GM06990 (cell line): Measurements from ENCODE around the gene ZC3H12C.

Experiments
- DNase-seq: peaks from one replicate; pipeline ENCODE4 v3.0.0-alpha.2; 2011; ENCODE audit not compliant: insufficient read length; ENCODE audit errors: extremely low read depth
- H3K27me3 ChIP-seq: replicated peaks from 2 replicates; pipeline ENCODE4 v1.6.0; 2011; ENCODE audit warnings: low read length; ENCODE audit not compliant: control insufficient read depth, insufficient read depth
- H3K36me3 ChIP-seq: 2 replicates; pipeline ENCODE4 v1.5.1; 2011; ENCODE audit warnings: low read length; ENCODE audit not compliant: control insufficient read depth, insufficient read depth
- H3K4me3 ChIP-seq: replicated peaks from 2 replicates; pipeline ENCODE4 v1.5.1; 2011; ENCODE audit warnings: low read depth, mild to moderate bottlenecking, control low read depth, low read length
- CTCF ChIP-seq: IDR thresholded peaks from 2 replicates; pipeline ENCODE4 v1.5.1; 2011; ENCODE audit warnings: low read length, control low read depth, mild to moderate bottlenecking, inconsistent platforms; ENCODE audit not compliant: insufficient read depth, poor library complexity, severe bottlenecking

The ZC3H12C gene

DNA sequence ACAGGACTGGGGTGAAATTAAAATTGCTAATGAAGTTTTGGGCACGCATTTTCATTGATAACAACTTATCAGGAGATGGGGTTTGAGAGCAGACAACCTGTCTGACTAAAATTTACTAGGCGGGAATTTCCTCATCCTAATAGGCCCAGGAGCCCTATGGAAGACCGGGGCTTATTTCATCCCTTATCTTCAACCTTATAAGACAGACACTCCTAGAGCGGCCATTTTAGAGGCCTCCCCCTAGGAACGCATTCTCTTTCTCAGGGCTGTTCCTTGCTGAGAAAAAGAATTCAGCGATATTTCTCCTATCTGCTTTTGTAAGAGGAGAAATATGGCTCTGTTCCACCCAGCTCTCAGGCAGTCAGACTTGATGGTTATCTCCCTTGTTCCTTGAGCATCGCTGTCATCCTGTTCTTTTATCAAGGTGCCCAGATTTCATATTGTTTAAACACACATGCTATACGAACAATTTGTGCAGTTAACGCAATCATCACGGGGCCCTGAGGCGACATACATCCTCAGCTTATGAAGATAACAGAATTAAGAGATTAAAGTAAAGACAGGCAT lies 39.3 kb upstream of the ZC3H12C start:
- no peak overlapping the region for H3K4me3 ChIP-seq
- TF ChIP-seq CTCF, result no peak
- no peaks in the 10 kb centered on the region for H3K27me3 ChIP-seq
- H3K36me3 ChIP-seq, result no peaks in the 10 kb centered on the region
- no peak for DNase-seq

GRCh38 chr11:110056956-110057355 lies 36.2 kb upstream of the ZC3H12C start:
- TF ChIP-seq CTCF, result no peak
- H3K4me3 ChIP-seq, result no peak overlapping the region
- DNase-seq, result no peak
- no peaks in the 10 kb centered on the region for H3K27me3 ChIP-seq
- H3K36me3 ChIP-seq, result no peaks in the 10 kb centered on the region

DNA sequence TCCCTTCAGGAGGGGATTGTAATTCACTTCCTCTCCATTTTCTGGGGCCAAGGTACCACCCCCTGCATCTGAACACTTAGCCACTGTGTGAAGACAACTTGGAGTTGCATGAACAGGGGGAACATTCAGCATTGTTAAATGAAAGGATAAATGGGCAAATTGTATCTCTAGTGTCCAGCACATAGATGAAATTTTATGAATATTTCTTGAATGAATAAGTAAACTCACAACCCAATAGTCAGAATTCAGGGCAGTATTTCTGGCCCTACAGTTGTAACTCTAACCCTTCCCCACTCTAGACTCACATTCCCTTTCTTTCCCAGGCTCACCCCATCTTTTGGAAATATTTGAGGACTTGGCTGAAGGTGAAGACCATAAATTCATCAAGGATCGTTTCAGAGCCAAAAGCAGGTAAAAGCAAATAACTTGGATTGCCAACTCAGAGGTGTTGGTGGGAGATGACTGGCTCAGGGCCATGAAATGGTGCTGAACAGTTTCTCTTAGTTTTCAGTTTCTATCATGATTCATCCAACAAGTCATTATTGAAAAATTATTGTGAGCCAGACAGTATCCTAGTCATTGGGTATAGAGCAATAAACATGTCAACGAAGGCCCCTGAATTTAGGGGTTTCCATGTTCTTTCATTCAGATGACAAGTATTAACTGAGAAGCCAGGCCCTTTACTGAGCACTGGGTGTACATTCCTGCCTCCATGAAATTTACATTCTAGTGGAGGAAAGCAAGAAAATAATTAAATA lies 33.3 kb upstream of the ZC3H12C start:
- Histone ChIP-seq H3K36me3 (no peaks in the 10 kb centered on the region), H3K27me3 (no peaks in the 10 kb centered on the region), H3K4me3 (no peak overlapping the region)
- TF ChIP-seq CTCF, result no peak
- no peak for DNase-seq

GRCh38 chr11:110061296-110061695 lies 31.9 kb upstream of the ZC3H12C start:
- H3K36me3 ChIP-seq, result no peaks in the 10 kb centered on the region
- DNase-seq, result no peak
- no peaks in the 10 kb centered on the region for H3K27me3 ChIP-seq
- H3K4me3 ChIP-seq, result no peak overlapping the region
- TF ChIP-seq CTCF, result no peak

- no peak overlapping the region for H3K4me3 ChIP-seq
- no peak for TF ChIP-seq CTCF
- no peaks in the 10 kb centered on the region for H3K36me3 ChIP-seq
- no peaks in the 10 kb centered on the region for H3K27me3 ChIP-seq
- DNase-seq, result no peak
Observed at GRCh38 chr11:110062247-110062646, 30.9 kb upstream of the ZC3H12C start.
